Cerebellar cortex (tissue), 1 donor: ENCODE data around the gene RRN3.
"Not testable (repeated sequence)": the region's sequence is repeated elsewhere in the genome, so short reads cannot be mapped to it uniquely, and the experiment has no call there.

Experiments
- DNase-seq: peaks from one replicate; pipeline ENCODE4 v3.0.0-alpha.2; 2015; ENCODE audit warnings: low spot score

The RRN3 gene

GRCh38 chr16:15051387-15051951 is 42.6 kb downstream of the RRN3 start:
- no peak for DNase-seq

GRCh38 chr16:15050440-15050839 is 43.6 kb downstream of the RRN3 start:
- DNase-seq = not testable (repeated sequence)

DNA sequence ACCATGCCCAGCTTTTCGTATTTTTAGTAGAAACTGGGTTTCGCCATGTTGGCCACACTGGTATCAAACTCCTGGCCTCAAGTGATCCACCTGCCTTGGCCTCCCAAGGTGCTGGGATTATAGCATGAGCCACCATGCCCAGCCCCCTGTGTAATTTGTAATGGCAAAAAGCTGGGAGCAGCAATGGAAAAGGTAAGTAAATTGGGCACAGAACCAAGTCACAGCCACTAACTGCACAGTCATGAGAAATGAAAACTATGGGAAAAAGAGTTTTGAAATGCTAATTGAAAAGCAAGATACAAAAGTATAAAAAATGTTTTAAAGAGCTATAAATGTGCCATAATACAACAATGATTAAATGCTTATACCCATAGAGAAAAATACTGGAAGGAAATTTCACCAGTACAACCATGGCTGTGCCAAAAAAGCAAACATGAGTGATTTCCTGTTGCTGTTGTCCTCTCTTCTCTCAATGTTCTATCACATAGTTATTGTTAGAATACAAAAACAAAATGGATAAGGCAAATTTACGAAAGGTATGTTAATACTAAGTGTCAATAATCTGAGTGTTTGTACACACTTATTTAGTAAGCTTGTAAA is 44.4 kb downstream of the RRN3 start:
- DNase-seq = no peak

DNA sequence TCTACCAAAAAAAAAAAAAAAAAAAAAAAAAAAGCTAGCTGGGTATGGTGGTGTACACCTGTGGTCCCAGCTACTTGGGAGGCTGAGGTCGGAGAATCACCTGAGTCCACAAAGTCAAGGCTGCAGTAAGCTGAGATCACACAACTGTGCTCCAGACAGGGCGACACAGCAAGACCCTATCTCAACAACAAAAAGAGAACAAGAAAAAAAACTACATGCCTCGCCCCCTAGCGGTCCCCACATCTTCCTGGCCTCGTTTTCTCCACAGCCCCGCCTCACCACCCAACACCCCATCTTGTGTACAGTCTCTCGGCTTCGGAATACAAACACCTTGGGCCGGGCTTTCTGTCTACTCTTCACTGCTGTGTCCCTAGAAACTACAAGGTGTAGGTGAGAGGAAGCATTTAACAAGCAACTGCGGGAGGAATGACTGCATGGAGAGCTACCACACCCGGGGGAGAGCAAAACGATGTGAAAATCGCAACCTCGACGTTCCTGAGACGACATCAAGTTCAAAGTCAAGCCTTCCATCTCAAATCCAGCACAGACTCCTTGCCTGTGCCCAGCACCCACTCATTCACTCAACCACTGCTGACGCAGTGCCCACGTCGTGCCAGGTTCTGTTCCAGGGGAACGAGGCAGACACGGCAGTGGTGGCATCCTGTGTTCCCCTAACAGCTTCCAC is 47.2 kb downstream of the RRN3 start:
- DNase-seq = no peak

- not testable (repeated sequence) for DNase-seq
Observed at GRCh38 chr16:15045270-15045669, 48.8 kb downstream of the RRN3 start.

- DNase-seq = no peak
Observed at GRCh38 chr16:15044286-15044685, 49.8 kb downstream of the RRN3 start.

DNA sequence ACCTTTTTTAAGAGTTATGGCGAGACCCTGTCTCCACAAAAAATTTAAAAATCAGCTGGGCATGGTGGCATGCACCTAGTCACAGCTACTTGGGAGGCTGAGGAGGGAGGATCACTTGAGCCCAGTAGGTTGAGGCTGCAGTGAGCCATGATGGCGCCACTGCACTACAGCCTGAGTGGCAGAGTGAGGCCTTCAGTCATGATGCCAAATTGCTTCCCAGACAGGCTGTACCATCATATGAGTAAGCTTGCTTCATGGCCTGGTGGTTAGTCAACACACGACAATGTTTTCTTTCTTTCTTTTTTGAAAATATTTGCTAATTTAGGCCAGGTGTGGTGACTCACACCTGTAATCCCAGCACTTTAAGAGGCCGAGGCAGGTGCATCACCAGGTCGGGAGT is 50.7 kb downstream of the RRN3 start:
- no peak for DNase-seq

DNA sequence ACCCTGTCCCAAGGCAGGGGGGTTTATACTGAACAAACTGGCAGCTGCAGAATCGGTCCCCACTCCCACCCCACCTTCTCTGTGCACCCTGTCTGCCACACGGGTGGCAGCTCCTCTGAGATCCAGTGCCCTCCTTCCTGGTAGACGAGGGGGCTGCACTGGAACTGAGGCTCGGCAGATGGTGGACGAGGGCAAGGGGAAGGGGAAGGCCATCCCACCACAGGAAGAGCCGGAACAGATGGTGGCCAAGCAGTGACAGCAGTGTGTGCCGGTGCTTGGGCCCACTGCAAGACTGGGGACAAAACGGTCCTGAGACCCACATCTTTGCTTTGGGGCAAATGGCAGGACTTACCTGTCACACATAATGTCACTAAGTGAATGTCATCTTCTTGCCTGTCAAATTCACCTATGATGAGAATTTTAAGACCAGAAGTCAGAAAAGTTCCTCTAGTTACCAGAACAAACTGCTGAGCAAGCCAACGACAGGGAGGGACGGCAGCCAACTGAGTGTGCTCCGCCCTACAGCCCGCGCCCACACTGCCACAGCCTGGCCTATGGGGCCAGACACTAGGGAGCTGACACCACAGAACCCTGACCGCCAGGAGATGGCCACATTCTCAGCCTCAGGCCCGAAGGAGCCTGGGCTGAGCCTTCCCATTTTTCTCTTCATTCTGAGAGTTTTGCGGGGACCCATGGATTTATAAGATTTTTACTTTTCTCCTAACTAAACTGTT is 52.6 kb downstream of the RRN3 start:
- peak; percentile 54 for DNase-seq

DNA sequence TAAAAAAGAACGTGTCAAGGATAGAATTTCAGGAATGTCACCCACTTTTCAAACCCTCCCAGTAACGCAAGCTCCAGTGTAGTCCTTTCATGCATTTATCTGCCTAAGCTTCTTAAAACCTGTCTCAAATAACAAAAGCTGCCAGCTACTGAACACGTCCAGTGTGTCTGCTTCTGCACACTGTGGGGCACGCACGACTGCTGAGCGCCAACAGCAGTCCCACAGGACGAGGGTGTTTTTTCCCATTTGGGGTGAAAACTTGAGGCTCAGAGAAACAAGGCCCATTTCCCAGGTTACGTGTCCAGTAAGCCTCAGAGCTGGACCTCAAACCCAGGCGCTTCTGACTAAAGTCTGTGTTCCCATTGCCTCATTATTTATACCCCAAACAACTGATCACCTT is 55.4 kb downstream of the RRN3 start:
- DNase-seq = no peak

DNA sequence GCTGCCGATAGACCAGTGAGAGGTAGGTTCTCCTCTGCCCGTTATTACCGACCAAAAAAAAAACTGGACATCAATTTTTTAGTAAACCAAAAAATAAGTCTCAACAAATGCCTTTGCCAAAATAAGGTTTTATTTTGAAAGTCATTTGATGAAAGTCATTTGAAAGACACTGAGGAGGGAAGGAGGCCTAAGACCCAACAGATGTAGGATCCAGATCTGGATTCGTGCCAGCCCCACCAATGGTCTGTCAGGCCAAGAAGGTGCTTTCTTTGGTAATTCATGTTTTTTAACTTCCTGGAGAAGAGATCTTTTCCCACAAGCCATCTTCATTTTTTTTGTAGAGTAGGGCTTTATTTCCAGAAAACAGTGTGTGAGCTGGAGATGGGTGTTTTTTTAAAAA is 56.3 kb downstream of the RRN3 start:
- no peak for DNase-seq

DNA sequence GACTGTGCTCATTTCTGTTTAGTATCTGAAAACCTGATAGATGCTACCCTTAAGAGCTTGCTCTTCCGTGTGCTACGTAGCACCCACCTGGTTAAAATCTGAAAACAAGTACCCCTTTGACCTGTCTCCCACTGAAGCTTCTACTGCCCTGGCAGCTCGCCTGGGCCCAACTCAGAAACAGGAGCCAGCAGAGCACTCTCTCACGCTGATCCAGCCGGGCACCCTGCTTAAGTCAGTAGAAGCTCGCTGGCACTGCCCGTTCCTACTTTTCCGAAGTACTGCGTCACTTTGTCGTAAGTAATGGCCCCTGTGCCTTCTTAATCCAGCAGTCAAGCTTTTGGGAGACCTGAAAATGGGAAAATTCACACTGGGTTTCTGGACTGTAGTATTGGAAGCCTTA is 57.1 kb downstream of the RRN3 start:
- DNase-seq = no peak

DNA sequence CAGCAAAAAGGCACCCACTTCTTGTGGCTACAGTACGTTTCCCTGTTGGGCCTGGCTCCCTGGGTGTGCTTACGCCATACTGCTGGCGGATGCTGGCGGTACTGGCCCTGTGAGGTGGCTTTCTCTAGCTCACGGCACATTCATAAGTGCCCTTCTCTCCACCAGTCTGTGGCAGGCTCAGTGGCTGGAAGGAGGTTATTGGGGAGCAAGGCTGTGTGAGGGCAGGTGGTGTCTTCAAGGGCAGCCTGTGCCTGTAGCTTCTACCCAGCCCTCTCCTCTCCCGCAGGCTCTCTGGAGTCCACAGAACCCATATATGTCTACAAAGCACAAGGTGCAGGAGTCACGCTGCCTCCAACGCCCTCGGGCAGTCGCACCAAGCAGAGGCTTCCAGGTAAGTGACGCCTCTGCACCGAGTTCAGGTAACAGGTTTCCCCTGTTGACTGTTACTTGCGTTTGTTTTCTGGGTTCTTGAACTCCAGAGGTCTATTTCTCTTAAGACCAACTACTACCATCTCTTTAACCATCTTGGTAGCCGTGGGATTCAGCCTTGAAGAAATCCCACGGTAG is 58.8 kb downstream of the RRN3 start:
- no peak for DNase-seq

DNA sequence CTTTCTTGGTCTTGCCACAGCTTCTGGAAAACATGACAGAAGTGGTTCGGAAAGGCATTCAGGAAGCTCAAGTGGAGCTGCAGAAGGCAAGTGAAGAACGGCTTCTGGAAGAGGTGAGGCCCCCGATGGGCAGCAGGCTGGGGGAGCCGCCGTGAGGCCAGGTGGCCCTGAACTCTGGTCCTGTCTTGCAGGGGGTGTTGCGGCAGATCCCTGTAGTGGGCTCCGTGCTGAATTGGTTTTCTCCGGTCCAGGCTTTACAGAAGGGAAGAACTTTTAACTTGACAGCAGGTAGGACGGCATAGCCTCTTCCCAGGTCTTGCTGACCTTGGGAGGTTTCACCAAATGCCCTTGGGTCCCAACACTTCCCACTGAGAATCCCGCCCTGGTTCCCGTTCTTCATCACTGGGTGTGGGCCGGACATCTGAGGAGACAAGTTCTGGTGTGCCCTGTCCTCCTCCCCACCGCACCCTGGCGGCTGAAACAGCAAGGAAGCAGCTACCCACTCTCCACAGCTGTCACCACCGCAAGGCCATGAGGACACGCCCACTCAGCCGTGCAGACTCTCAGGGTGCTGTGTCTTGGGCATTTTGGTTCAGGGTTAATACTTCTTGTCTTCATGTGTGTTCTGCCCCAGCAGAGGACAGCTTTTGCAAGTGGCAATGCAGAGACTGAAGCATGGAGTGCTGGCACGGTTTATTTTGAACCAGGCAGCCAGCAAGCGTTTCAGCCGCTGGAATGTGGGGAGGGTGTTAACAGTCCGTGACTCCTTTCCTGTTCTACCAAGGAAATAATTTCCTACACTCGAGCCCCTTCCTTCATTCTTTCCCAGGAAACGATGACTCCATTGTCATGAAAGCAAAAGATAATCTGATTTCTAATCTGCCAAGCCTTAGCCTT is 59.6 kb downstream of the RRN3 start:
- no peak for DNase-seq

DNA sequence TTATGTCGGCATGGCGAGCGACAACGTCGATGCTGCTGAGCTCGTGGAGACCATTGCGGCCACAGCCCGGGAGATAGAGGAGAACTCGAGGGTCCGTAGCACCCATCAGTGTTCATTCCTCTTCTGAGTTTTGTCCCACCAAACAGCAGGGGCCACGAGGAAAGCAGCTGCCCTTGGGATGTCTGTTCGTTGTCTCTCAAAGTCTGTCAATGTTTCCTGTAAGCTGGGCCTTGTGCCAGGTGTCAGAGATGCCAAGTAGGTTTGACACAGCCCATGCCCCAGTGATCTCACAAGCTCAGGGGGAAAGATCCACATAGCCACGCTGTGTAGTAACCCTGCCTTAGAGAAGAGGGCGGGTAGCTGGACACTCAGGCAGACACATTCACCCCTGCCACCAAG is 60.8 kb downstream of the RRN3 start:
- DNase-seq = no peak

DNA sequence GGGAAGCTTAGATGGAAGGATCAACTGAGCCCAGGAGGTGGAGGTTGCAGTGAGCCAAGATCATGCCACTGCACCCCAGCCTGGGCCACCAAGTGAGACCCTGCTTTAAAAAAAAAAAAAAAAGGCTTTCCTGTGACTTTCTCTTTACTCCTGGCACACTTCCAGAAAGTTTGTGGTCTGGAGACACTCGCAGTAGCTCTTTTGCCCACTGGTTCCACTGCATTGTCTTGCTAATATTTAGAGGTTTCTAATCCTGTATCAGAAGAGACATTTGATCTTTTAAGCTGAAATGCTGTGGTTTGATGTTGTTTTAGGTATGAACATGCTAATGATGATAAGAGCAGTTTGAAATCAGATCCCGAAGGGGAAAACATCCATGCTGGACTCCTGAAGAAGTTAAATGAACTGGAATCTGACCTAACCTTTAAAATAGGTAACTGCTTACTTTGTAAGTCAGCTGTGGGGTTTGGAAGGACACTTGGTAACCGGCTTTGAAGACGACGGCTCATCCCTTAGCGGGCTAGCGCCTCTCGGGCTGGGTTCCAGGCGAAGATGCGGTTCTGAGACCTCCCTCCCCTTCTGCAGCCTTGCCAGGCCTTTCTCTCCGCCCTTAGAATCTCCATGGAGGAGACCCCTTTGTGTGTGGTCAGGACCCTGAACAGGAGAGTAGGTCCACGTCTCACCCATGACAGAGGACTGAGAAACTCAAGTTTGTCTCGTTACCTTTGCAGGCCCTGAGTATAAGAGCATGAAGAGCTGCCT is 61.3 kb downstream of the RRN3 start:
- no peak for DNase-seq

DNA sequence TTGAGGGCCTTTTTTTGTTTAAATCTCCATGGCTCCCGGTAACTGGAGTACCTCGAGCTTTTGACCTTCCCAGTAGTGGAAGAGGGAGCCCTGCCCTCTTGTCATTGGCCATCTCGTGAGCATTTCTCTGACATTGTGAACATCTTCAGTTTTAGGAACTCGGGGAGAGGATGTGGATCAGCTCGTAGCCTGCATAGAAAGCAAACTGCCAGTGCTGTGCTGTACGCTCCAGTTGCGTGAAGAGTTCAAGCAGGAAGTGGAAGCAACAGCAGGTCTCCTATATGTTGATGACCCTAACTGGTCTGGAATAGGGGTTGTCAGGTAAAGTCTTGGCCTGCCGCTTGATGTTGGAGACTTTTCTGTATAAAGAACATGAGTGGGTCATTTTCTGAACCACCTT is 62.5 kb downstream of the RRN3 start:
- no peak for DNase-seq

GRCh38 chr16:15031179-15031578 is 62.9 kb downstream of the RRN3 start:
- DNase-seq = no peak

- not testable (repeated sequence) for DNase-seq
Observed at GRCh38 chr16:15029749-15030148, 64.3 kb downstream of the RRN3 start.

- peak; percentile 49 for DNase-seq
Observed at GRCh38 chr16:15028801-15029698, 65.0 kb downstream of the RRN3 start.

DNA sequence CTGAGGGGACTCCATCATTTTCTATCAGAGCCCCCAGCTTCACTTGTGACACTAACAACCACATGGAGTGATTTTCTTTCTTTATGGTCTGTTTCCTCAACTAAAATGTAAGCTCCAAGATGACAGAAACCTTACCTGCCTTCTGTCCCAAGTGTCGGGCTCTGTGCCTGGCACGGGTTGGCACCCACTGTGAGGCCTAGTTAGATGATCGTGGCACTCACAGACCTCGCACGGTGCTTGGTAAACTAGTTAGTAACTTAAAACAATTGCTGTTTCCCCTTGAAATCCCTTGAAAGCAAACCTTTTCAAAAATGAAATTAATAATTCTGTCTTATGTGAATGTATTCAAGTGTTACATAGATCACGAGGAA is 65.7 kb downstream of the RRN3 start:
- peak; percentile 62 for DNase-seq
